CD4-positive, CD25-positive, alpha-beta regulatory T cell (primary cell): ENCODE results near the gene BSG. TPM values are rescaled to one million over a fixed set of nuclear protein-coding genes. Genes with fewer than 3 reads are reported as not detected.

ENCODE experiments used
- ATAC-seq, 2 donors: fragments of 150-1000 bp; cut with Tn5 transposase; one replicate each; pipeline ENCODE4 v1.10.0; 2021; ENCODE audit warnings: low read depth in 2 of 2, moderate number of reproducible peaks in 2 of 2, moderate library complexity in 1 of 2
- DNase-seq, 3 donors: peaks; one replicate each; pipeline versions ENCODE4 v3.0.0 to v3.0.0-alpha.2; 2012 to 2022; ENCODE audit warnings: mixed read lengths in 1 of 3
- H3K27ac ChIP-seq: one replicate; pipeline ENCODE4 v1.7.0; 2013; ENCODE audit warnings: mild to moderate bottlenecking, low read length; ENCODE audit not compliant: insufficient read depth, poor library complexity, severe bottlenecking
- H3K27me3 ChIP-seq: one replicate; pipeline ENCODE4 v1.7.0; 2013; ENCODE audit warnings: low read length; ENCODE audit not compliant: control insufficient read depth, insufficient read depth
- H3K36me3 ChIP-seq: one replicate; pipeline ENCODE4 v1.7.0; 2013; ENCODE audit warnings: mild to moderate bottlenecking, low read length, moderate library complexity; ENCODE audit not compliant: control insufficient read depth, insufficient read depth
- H3K4me1 ChIP-seq: 2 replicates; pipeline ENCODE4 v1.7.0; 2013; ENCODE audit warnings: mild to moderate bottlenecking, low read length; ENCODE audit not compliant: insufficient read depth, control insufficient read depth, poor library complexity, severe bottlenecking
- H3K4me3 ChIP-seq: one replicate; pipeline ENCODE4 v1.7.0; 2013; ENCODE audit warnings: low read depth, mild to moderate bottlenecking, low read length, moderate library complexity
- H3K9me3 ChIP-seq, 2 experiments: 1 replicate in 1 of 2; 2 replicates in 1 of 2; pipeline ENCODE4 v1.7.0; 2013; ENCODE audit warnings: low read length in 2 of 2, mild to moderate bottlenecking in 1 of 2, moderate library complexity in 1 of 2; ENCODE audit not compliant: control insufficient read depth in 2 of 2
- H3K27ac Mint-ChIP-seq, 3 donors: one replicate each; pipeline ENCODE4 v1.8.0; 2020 to 2022; ENCODE audit warnings: mild to moderate bottlenecking in 3 of 3, mixed read lengths in 3 of 3, moderate library complexity in 2 of 3
- H3K27me3 Mint-ChIP-seq: one replicate; pipeline ENCODE4 v1.8.0; 2022; ENCODE audit warnings: mild to moderate bottlenecking, mixed read lengths
- H3K36me3 Mint-ChIP-seq: one replicate; pipeline ENCODE4 v1.8.0; 2020; ENCODE audit warnings: mixed read lengths
- H3K4me1 Mint-ChIP-seq, 4 donors: one replicate each; pipeline ENCODE4 v1.8.0; 2020 to 2022; ENCODE audit warnings: mixed read lengths in 4 of 4, mild to moderate bottlenecking in 1 of 4
- H3K4me3 Mint-ChIP-seq, 4 donors: one replicate each; pipeline ENCODE4 v1.8.0; 2020 to 2022; ENCODE audit warnings: mild to moderate bottlenecking in 4 of 4, mixed read lengths in 4 of 4, moderate library complexity in 3 of 4
- H3K9me3 Mint-ChIP-seq, 7 donors: one replicate each; pipeline ENCODE4 v1.8.0; 2020 to 2022; ENCODE audit warnings: mixed read lengths in 7 of 7, mild to moderate bottlenecking in 3 of 7, moderate library complexity in 2 of 7
- polyA plus RNA-seq, 4 donors: library from polyadenylated mRNA; unstranded; fragments of 300-500 nt; fragmentation: Illumina TruSeq; gene quantifications; one replicate each; pipeline ENCODE4 v1.2.3, GENCODE V29; 2021
- total RNA-seq: library from RNA; stranded (reverse); gene quantifications from one replicate; pipeline ENCODE4 v1.2.3, GENCODE V29; 2022

Gene BSG
- total and polyA plus RNA-seq, 5 donors from 2014 or later = 132 to 338 (median 297) TPM

DNA sequence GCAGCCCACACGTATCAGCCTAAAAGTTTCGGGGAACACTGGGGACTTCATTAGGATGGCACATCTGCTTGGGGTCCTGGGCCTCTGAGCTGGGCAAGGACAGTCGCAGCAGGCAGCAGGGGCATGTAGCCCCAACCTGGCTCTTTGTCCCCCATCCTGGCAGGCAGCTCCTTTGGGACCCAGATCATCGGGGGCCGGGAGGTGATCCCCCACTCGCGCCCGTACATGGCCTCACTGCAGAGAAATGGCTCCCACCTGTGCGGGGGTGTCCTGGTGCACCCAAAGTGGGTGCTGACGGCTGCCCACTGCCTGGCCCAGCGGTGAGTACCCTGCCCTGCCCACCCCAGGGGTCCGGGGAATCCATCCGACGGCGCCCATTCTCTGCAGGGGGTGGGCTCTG lies 25.3 kb upstream of the BSG start:
- ATAC-seq (no peak), DNase-seq (no peak)
- Histone ChIP-seq H3K36me3 (peaks cover 6% of the 10 kb centered on the region), H3K27ac (no peak overlapping the region), H3K4me1 (peaks cover 20% of the 10 kb centered on the region), H3K4me3 (no peak overlapping the region), H3K27me3 (no peaks in the 10 kb centered on the region), H3K9me3 (no peaks in the 10 kb centered on the region)
- no peaks in the 10 kb centered on the region for H3K36me3 Mint-ChIP-seq
- no peaks in the 10 kb centered on the region for H3K27me3 Mint-ChIP-seq
- peaks cover 0 to 23% (median 5%) of the 10 kb centered on the region in 4 donors for H3K4me1 Mint-ChIP-seq
- H3K4me3 Mint-ChIP-seq = no peak overlapping the region
- no peak overlapping the region for H3K27ac Mint-ChIP-seq
- H3K9me3 Mint-ChIP-seq = no peaks in the 10 kb centered on the region

DNA sequence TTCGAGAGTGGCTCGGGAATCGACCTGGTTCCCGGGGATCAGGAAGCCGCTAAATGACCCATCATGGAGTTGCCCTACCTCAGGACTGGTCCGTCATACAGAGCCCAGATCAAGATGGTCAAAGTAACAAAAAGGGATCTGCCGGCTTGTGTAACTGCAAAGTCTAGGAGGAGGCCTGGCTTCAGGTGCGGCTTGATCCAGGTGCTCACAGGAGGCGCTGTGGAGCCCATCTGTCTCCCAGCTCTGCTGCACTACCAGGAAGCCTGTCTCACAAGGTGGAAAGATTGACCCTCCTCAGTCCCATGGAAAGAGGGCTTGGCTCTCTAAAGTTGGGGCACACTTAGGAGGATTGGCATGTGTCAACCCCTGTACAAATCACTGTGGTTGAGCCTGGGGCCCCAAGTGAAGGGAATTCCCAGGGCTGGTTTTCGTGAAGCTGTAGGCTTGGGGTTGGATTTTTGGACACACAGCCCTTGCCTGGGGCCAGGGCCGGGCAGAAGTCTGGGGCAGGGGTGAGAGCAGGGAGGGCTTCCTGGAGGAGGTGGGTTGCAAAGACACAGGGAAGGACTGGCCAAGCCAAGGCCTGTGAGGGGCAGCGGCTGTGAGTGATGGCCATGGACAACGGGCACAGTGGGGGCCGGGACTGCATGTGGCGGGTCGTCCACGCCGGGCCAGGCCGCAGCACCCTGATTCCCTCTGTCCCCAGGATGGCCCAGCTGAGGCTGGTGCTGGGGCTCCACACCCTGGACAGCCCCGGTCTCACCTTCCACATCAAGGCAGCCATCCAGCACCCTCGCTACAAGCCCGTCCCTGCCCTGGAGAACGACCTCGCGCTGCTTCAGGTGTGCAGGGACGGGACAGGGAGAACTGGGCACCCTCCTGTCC lies 24.3 kb upstream of the BSG start:
- Histone ChIP-seq H3K27me3 (no peaks in the 10 kb centered on the region), H3K4me1 (peaks cover 20% of the 10 kb centered on the region), H3K27ac (no peak overlapping the region), H3K4me3 (no peak overlapping the region), H3K9me3 (no peaks in the 10 kb centered on the region), H3K36me3 (no peaks in the 10 kb centered on the region)
- Mint-ChIP-seq H3K4me1 (peaks cover 0 to 23% (median 5%) of the 10 kb centered on the region in 4 donors), H3K9me3 (no peaks in the 10 kb centered on the region), H3K4me3 (no peak overlapping the region), H3K27ac (no peak overlapping the region), H3K27me3 (no peaks in the 10 kb centered on the region), H3K36me3 (no peaks in the 10 kb centered on the region)
- ATAC-seq = no peak
- DNase-seq = no peak

DNA sequence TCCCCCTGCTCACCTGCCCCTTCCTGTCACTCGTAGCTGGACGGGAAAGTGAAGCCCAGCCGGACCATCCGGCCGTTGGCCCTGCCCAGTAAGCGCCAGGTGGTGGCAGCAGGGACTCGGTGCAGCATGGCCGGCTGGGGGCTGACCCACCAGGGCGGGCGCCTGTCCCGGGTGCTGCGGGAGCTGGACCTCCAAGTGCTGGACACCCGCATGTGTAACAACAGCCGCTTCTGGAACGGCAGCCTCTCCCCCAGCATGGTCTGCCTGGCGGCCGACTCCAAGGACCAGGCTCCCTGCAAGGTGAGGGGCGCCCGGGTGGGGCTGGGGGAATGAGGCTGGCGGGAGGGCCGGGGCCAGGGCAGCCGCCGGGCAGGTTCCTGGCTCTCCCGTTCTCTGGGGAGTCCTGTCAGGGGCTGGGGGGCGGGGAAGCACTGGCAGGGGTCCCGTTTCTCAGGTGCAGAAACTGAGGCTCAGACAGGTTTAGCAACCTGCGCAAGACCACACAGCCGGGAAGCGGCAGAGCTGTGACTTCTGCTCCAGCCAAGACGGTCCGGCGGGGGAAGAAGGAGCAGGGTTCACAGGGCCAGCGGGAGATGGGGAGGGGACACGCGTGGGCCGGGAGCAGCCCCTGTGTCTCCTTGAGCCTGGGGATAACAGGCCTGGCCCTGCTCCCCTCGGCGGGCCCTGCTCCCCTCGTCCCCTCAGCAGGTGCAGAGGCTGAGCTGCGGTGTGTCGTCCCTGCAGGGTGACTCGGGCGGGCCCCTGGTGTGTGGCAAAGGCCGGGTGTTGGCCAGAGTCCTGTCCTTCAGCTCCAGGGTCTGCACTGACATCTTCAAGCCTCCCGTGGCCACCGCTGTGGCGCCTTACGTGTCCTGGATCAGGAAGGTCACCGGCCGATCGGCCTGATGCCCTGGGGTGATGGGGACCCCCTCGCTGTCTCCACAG lies 23.2 kb upstream of the BSG start:
- H3K27ac ChIP-seq = no peak overlapping the region
- no peaks in the 10 kb centered on the region for H3K27me3 Mint-ChIP-seq
- H3K27me3 ChIP-seq = no peaks in the 10 kb centered on the region
- no peak overlapping the region for H3K4me3 Mint-ChIP-seq
- H3K4me1 Mint-ChIP-seq = peaks cover 0 to 12% (median 0%) of the 10 kb centered on the region in 4 donors
- H3K4me3 ChIP-seq = no peak overlapping the region
- H3K4me1 ChIP-seq = peaks cover 9% of the 10 kb centered on the region
- no peaks in the 10 kb centered on the region for H3K36me3 Mint-ChIP-seq
- H3K36me3 ChIP-seq = no peaks in the 10 kb centered on the region
- no peaks in the 10 kb centered on the region for H3K9me3 ChIP-seq
- H3K9me3 Mint-ChIP-seq = no peaks in the 10 kb centered on the region
- no peak overlapping the region for H3K27ac Mint-ChIP-seq
- DNase-seq (no peak), ATAC-seq (no peak)

DNA sequence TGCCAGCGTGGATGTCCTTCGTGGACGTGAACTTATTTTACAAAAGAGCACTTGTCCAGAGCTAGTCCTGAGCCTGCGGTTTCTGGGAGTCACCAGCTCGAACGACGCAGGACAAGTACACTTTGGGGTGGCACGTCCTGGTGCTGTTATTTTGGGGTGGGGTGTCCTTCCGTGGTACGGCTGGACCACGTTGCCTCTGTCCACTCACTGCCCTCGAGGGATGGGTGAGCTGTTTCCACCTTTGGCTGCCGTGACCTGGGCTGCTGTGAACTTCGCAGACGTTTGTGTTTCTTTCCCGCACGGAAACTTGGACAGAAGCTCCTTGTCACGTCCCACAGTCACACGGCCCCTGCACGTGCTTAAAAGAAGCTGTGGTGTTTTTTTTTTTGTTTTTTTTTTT lies 17.6 kb upstream of the BSG start:
- Mint-ChIP-seq H3K36me3 (no peaks in the 10 kb centered on the region), H3K4me1 (no peaks in the 10 kb centered on the region), H3K9me3 (no peaks in the 10 kb centered on the region), H3K27me3 (no peaks in the 10 kb centered on the region), H3K4me3 (no peak overlapping the region), H3K27ac (no peak overlapping the region)
- H3K36me3 ChIP-seq = no peaks in the 10 kb centered on the region
- ATAC-seq (no peak), DNase-seq (no peak)
- no peak overlapping the region for H3K27ac ChIP-seq
- no peaks in the 10 kb centered on the region for H3K9me3 ChIP-seq
- H3K27me3 ChIP-seq = no peaks in the 10 kb centered on the region
- no peak overlapping the region for H3K4me3 ChIP-seq
- no peaks in the 10 kb centered on the region for H3K4me1 ChIP-seq

DNA sequence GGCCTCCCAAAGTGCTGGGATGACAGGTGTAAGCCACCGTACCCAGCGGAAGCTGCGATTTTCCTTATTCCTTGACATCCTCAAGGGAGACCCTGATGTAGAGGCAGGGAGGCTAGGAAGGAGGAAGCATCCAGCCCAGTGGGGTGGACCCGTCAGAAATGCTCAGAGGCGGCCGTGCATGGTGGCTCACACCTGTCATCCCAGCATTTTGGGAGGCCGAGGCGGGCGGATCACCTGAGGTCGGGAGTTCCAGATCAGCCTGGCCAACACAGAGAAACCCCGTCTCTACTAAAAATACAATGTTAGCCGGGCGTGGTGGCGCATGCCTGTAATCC lies 17.0 kb upstream of the BSG start:
- H3K27ac Mint-ChIP-seq = no peak overlapping the region
- no peaks in the 10 kb centered on the region for H3K4me1 ChIP-seq
- H3K4me1 Mint-ChIP-seq = no peaks in the 10 kb centered on the region
- H3K9me3 Mint-ChIP-seq = no peaks in the 10 kb centered on the region
- H3K4me3 ChIP-seq = no peak overlapping the region
- ATAC-seq = no peak
- H3K9me3 ChIP-seq = no peaks in the 10 kb centered on the region
- H3K27me3 ChIP-seq = no peaks in the 10 kb centered on the region
- H3K27me3 Mint-ChIP-seq = no peaks in the 10 kb centered on the region
- no peaks in the 10 kb centered on the region for H3K36me3 ChIP-seq
- H3K4me3 Mint-ChIP-seq = no peak overlapping the region
- H3K36me3 Mint-ChIP-seq = no peaks in the 10 kb centered on the region
- DNase-seq = no peak
- no peak overlapping the region for H3K27ac ChIP-seq

DNA sequence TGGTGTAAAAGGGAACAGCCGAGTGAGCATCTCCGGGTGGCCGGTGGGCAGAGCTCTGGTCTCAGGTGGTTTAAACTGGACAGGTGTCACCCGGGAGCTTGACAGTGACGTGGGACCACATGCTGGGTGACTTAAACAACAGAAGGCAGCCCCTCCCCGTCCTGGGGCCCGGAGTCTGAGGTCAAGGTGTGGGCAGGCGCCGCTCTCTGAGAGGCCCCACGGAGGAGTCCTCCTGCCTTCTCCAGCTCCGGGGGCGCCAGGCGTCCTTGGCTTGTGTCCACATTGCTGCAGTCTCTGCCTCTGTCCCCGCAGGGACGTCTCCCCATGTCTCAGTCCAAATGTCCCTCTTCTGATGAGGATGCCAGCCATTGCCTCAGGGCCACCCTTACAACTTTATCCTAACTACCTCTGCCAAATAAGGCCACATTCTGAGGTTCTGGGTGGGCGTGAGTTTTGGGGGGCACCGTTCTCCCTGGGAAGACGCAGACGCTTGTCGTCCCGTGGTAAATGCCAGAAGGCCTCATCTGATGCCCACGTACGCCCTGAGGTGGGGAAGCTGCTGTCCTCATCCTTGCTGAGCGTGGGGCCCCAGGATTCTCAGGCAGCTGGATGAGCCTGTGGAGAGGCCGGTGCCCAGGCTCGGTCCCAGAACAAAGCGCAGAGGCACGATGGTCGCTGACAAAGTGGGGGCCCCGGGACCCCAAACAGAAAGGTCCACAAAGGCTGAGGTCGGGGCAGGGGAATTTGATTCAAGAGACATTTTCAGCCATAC lies 15.6 kb upstream of the BSG start:
- no peaks in the 10 kb centered on the region for H3K4me1 Mint-ChIP-seq
- H3K27me3 Mint-ChIP-seq = no peaks in the 10 kb centered on the region
- H3K9me3 Mint-ChIP-seq = no peaks in the 10 kb centered on the region

DNA sequence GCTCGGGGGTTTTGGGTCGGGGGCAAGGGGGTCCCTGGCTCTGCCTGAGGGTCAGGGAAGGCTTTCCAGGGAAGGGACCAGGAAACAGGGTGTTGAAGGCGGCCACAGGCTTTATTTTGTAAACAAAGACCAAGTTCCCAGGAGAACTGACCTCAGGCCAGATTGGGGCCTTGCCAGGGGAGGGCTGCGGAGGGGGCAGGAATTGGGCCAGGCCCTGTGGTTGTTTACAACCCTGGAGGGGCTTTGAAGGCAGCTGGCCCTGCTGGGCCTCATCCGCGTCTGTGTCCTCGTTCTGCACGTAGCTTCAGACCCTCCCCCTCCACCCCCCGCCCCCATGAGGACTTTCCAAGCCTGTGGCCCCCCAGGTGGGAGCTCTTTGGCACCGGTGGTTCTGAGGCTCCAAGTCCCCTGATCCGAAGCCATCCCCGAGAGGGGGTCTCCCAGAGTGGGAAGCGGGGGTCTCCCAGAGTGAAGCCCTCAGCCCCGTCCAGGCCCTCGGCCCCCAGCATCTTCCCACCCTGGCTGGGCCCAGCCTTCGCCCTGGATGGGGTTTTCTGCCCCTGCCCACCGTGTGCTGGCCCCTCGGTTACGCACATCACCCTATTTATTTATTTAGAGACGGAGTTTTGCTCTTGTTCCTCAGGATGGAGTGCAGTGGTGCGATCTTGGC lies 13.5 kb upstream of the BSG start:
- no peak for ATAC-seq
- Mint-ChIP-seq H3K4me3 (no peak overlapping the region), H3K27me3 (no peaks in the 10 kb centered on the region)

More for the DNA sequence above, 15.6 kb upstream of the BSG start:
- no peaks in the 10 kb centered on the region for H3K36me3 ChIP-seq
- H3K27ac ChIP-seq = no peak overlapping the region
- DNase-seq (no peak), ATAC-seq (no peak)
- Mint-ChIP-seq H3K4me3 (no peak overlapping the region), H3K36me3 (no peaks in the 10 kb centered on the region), H3K27ac (no peak overlapping the region)
- H3K9me3 ChIP-seq = no peaks in the 10 kb centered on the region
- H3K4me3 ChIP-seq = no peak overlapping the region
- no peaks in the 10 kb centered on the region for H3K27me3 ChIP-seq
- H3K4me1 ChIP-seq = no peaks in the 10 kb centered on the region

More for the DNA sequence above, 13.5 kb upstream of the BSG start:
- H3K4me1 ChIP-seq = no peaks in the 10 kb centered on the region
- H3K27ac ChIP-seq = no peak overlapping the region
- H3K27ac Mint-ChIP-seq = no peak overlapping the region
- no peak overlapping the region for H3K4me3 ChIP-seq
- no peak for DNase-seq
- no peaks in the 10 kb centered on the region for H3K36me3 ChIP-seq
- H3K27me3 ChIP-seq = no peaks in the 10 kb centered on the region
- no peaks in the 10 kb centered on the region for H3K4me1 Mint-ChIP-seq
- H3K9me3 Mint-ChIP-seq = no peaks in the 10 kb centered on the region
- no peaks in the 10 kb centered on the region for H3K36me3 Mint-ChIP-seq
- H3K9me3 ChIP-seq = no peaks in the 10 kb centered on the region
